M059J (cell line): ENCODE results near the gene TNFSF12. TPM values are rescaled to one million over a fixed set of nuclear protein-coding genes. Genes with fewer than 3 reads are reported as not detected.

Experiments
- DNase-seq: peaks from one replicate; pipeline ENCODE4 v3.0.0-alpha.2; 2012; ENCODE audit warnings: low read depth
- total RNA-seq: library from RNA; depleted of rRNA; stranded (reverse); fragments of >200 nt; shearing (Covaris generic); gene quantifications from 2 replicates; pipeline ENCODE4 v1.2.3, GENCODE V29; 2014

Gene TNFSF12
- total RNA-seq, 1 experiment from 2014 or later: 13.3 TPM

DNA sequence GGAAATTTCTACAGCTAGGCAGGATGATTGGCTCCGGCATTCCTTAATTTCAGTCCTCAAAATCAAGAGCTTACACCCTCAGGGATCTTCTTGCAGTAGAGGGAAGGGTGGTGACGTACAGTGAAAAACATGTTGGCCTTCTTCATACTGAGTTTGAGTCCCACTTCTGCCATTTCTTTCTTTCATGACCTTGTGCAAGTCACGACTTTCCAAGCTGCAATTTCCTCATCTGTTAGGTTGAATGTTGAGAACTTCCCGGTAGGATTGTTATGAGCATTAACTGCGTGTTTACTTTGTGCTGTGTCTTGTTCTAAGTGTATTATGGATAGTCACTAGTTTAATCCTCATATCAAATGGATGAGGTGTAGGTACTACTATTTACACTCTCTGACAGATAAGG, 20.7 kb downstream of the TNFSF12 start:
- no peak for DNase-seq

DNA sequence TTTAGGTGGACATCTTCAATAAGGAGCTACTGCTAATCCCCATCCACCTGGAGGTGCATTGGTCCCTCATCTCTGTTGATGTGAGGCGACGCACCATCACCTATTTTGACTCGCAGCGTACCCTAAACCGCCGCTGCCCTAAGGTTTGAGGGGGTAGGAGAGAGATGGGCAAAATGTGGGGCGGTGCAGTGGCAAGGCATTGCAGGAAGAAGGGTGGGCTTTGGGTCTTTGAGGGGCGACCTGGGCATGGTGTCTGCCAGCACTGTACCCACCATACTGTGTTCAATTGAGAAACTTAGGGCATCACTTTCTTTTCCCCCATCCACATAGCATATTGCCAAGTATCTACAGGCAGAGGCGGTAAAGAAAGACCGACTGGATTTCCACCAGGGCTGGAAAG, 21.5 kb downstream of the TNFSF12 start:
- DNase-seq: no peak

DNA sequence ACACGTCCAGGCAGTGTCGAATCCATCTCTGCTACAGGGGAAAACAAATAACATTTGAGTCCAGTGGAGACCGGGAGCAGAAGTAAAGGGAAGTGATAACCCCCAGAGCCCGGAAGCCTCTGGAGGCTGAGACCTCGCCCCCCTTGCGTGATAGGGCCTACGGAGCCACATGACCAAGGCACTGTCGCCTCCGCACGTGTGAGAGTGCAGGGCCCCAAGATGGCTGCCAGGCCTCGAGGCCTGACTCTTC, 23.4 kb downstream of the TNFSF12 start:
- DNase-seq: no peak

DNA sequence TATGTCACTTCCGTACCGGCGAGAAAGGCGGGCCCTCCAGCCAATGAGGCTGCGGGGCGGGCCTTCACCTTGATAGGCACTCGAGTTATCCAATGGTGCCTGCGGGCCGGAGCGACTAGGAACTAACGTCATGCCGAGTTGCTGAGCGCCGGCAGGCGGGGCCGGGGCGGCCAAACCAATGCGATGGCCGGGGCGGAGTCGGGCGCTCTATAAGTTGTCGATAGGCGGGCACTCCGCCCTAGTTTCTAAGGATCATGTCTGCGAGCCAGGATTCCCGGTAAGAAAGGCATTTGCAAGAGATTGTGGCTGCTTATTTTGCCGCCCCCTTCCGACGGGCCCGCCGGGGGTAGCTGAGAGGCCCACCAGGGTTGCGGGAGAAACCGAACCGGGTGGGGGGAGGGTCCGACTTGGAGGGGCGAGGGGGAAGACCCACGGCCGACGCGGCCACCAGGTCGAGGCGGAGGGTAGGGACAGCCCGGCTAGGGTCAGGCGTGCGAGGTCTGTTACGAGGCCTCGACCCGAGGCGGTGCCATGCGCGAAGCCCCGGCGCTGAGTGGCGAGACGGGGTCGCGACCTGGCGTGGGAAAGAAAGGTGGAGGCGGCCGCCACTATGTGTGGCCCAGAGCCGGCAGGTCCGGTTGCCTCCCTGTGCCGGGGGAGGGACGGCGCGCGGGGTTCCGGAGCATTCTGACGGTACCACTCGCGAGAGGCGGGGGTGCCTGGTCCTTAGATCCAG, 23.9 kb downstream of the TNFSF12 start:
- peak; percentile 99 for DNase-seq

DNA sequence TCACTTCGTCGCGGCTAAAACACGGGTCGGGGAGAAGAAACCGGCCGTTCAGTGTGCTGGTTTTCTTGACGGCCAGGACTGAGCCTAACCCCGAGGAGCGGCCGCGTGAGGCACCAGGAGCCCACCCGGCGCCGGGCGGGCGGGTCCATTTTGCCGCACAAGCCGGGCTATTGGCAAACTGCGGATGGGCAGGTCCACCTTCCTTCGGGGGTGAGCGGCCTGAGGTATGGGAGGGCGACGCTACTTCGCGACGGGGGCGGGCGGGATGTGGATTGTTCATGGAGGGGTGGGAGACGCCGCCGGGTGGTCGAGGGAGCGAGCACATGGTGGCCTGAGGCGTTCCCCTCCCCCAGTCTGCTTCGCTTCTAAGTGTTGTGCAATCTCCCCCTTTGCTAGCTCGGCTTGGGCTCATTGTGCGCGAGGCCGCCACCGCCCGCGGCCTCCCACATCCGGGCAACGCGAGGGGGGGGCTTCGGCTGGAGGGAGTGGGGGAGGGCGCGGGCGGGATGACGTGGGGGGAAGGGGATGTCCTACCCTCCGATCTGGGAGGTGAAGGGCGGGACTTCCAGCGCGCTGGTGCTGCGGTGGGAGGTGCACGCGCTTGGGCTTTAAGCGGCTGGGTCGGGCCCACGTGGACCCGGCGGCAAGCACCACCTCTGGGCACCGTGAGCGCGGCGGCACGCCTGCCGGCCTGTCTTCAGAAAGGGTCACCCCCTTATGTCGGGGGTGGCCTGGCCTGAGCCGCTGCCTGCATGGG, 24.6 kb downstream of the TNFSF12 start:
- DNase-seq: peak; percentile 83

DNA sequence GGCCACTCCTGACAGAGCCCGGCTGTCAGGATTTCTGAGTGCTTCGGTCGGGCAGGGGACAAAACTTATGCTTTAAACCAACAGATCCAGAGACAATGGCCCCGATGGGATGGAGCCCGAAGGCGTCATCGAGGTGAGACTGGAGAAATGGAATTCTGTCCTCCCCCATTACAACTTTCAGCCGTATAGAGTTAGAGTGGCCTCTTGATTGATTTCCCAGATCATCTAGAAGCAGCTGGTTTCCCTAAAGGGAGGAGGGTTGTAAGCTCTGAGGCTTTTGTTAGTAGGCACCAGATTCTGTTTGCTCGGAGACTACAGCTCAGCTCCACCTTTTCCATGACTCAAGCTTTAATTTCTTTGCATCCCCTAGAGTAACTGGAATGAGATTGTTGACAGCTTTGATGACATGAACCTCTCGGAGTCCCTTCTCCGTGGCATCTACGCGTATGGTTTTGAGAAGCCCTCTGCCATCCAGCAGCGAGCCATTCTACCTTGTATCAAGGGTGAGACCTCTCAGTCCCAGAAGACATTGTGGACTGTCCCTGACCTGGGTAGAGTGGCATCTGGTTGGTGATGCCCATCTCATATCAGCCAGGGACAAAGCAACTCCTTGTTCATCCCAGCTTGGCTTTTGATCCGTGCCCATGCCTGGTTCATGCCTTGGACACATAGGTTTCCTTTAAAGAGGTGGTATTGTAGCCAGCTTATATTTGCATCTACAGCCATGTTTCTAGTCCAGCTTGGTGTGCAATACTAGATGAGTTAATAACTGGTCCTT, 25.5 kb downstream of the TNFSF12 start:
- DNase-seq: no peak

DNA sequence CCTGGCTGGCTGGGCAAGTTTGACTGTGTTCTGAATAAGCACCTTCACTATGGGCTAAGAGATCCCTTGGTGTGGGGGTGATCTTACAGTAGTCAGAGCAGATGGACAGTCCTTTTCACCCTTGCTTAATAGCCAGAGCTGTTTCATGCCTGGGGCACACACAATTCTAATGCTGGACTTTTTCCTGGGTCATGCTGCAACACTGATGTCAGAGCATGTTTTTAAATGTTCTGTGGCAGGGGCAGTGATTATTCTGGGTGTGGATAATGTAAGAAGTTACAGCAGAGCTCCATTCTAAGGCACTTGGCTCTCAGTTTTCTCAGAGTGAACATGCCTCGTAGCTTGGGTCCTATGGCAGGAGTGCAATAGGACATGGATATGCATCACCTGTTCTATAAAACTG, 26.6 kb downstream of the TNFSF12 start:
- DNase-seq: no peak

DNA sequence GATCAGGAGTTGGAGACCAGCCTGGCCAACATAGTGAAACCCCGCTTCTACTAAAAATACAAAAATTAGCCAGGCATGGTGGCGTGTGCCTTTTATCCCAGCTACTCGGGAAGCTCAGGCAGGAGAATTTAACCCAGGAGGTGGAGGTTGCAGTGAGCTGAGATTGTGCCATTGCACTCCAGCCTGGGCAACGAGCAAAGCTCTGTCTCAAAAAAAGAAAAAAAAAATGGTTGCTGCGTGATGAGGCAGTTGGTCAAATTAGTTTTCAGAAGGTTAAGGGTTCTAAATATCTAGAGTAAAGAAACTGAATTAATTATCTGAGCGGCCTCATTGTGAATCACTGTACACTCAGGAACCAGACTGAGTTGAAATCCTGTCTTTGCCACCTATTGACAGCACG, 27.1 kb downstream of the TNFSF12 start:
- no peak for DNase-seq

DNA sequence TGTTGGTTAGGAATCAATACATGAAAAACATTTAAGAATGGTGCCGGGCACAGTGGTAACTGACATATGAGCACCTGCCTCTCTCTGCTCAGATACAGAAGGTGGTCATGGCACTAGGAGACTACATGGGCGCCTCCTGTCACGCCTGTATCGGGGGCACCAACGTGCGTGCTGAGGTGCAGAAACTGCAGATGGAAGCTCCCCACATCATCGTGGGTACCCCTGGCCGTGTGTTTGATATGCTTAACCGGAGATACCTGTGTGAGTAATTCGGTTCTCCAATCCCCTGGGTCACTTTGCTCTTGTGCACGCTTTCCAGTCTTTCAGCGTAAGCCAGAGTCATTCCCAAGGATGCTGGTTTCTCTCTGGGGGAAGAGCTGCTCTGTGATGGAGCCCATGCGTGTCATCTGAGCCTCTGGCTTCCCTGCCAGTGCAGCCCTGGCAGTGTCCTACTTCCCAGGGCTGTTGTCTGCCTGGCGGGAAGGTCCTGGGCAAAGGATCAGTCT, 27.6 kb downstream of the TNFSF12 start:
- no peak for DNase-seq

DNA sequence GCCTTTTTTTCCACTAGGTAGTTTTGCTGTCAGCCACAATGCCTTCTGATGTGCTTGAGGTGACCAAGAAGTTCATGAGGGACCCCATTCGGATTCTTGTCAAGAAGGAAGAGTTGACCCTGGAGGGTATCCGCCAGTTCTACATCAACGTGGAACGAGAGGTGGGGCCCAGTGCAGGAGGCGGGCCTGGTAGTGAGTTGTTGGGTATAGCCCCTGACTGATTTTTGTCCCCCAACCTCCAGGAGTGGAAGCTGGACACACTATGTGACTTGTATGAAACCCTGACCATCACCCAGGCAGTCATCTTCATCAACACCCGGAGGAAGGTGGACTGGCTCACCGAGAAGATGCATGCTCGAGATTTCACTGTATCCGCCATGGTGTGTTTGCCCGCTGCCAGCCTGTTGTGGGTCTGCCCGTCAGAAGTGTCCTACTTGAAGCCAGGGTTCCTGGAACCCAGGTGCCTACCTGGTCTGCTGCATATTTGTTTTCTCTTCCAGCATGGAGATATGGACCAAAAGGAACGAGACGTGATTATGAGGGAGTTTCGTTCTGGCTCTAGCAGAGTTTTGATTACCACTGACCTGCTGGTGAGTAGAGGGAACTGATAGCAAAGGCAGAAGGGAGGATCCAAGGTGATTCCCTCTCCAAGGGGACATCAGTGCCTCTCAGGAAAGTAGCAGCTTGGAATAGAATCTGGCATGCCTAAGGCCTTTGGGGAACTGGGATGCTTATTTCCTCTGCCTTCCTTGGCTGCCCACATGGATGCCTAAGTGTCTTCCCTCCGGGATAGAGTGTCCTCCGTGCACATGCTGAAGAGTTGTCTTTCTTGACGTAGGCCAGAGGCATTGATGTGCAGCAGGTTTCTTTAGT, 28.7 kb downstream of the TNFSF12 start:
- DNase-seq: no peak

DNA sequence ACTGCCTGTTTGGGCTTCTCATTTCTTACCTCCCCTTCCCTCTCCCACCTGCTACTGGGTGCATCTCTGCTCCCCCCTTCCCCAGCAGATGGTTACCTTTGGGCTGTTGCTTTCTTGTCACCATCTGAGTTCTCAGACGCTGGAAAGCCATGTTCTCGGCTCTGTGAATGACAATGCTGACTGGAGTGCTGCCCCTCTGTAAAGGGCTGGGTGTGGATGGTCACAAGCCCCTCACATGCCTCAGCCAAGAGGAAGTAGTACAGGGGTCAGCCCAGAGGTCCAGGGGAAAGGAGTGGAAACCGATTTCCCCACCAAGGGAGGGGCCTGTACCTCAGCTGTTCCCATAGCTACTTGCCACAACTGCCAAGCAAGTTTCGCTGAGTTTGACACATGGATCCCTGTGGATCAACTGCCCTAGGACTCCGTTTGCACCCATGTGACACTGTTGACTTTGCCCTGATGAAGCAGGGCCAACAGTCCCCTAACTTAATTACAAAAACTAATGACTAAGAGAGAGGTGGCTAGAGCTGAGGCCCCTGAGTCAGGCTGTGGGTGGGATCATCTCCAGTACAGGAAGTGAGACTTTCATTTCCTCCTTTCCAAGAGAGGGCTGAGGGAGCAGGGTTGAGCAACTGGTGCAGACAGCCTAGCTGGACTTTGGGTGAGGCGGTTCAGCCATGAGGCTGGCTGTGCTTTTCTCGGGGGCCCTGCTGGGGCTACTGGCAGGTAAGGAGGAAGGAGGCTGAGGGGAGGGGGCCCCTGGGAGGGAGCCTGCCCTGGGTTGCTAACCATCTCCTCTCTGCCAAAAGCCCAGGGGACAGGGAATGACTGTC, 30.4 kb downstream of the TNFSF12 start, which contains the start of gene CD68:
Gene CD68 (plus strand): TSS at position 638 of the 833 bp plus-strand sequence. CDS start 40 bp downstream, at position 678.
- peak; percentile 95 for DNase-seq

DNA sequence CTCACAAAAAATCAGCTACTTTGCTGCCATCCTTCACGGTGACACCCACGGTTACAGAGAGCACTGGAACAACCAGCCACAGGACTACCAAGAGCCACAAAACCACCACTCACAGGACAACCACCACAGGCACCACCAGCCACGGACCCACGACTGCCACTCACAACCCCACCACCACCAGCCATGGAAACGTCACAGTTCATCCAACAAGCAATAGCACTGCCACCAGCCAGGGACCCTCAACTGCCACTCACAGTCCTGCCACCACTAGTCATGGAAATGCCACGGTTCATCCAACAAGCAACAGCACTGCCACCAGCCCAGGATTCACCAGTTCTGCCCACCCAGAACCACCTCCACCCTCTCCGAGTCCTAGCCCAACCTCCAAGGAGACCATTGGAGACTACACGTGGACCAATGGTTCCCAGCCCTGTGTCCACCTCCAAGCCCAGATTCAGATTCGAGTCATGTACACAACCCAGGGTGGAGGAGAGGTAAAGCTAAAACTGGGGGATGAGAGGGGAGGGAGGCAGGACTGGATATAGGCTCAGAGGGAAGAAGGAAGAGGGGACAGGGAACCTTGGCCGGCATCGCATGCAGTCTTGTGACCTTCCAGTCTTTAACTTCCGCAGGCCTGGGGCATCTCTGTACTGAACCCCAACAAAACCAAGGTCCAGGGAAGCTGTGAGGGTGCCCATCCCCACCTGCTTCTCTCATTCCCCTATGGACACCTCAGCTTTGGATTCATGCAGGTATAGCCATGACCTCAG, 31.2 kb downstream of the TNFSF12 start:
- no peak for DNase-seq

DNA sequence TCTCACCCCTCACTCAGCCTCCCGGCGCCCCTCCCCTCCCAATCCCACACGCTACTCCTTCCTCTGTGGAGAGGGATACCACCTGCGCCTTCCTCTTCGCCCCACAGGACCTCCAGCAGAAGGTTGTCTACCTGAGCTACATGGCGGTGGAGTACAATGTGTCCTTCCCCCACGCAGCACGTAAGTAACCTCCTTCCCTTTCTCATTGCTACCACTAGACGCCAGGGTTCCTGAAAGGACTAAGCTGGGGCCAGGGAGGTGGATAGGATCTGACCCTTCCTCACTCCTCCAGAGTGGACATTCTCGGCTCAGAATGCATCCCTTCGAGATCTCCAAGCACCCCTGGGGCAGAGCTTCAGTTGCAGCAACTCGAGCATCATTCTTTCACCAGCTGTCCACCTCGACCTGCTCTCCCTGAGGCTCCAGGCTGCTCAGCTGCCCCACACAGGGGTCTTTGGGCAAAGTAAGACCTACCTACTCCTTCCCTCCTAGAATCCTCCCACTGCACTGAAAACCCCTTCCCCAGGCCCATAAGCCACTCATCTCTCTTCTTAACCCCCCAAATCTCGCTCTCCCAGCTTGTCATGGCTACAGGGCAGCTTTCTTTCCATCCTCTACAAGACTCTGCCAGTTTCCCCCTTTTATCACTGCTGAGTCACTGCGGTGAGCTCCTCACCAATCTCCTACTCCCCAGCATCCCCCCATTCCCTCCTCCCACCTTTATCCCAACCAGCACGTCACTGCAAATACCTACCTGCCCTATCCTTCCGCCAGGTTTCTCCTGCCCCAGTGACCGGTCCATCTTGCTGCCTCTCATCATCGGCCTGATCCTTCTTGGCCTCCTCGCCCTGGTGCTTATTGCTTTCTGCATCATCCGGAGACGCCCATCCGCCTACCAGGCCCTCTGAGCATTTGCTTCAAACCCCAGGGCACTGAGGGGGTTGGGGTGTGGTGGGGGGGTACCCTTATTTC, 32.0 kb downstream of the TNFSF12 start:
- no peak for DNase-seq

DNA sequence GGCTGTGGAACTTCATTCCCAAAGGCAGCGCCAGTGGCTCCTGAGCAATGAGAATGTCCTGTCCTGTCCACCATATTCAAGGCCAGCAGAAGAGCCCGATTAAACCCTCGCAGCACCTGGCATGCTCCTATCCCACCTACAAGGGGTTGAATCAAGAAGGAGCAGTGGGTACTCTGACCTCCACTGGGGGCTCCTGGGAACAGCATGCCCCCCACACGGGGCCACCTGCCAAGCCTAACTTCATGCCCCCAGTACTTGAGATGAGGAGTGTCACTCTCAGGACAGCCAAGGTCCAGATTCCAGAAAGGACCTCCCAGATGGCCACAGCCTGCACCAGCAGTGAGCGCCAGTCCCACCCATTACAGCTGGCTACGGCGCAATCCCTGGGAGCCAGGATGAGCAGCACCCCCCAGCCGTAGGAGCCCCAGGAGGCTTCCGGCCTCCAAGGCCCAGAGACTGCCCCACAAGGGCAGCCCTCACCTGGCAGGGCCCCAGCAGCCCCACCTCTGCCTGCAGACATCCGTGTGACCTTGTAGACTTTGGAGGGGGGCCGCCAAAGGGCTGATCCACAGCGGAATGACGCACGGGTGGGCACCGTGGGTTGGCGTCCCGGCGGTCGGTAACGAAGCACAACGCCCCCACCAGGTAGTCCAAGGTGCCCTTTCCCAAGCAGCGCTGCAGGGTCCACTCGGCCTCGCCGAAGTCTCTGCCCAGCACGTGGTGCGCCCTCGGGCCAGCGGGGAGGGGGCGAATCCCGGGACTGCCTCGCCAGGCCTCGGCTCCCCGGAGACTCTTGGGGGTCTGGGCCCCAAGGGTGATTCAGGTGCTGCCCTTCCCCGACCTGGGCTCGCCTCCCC, 33.8 kb downstream of the TNFSF12 start:
- DNase-seq: no peak

DNA sequence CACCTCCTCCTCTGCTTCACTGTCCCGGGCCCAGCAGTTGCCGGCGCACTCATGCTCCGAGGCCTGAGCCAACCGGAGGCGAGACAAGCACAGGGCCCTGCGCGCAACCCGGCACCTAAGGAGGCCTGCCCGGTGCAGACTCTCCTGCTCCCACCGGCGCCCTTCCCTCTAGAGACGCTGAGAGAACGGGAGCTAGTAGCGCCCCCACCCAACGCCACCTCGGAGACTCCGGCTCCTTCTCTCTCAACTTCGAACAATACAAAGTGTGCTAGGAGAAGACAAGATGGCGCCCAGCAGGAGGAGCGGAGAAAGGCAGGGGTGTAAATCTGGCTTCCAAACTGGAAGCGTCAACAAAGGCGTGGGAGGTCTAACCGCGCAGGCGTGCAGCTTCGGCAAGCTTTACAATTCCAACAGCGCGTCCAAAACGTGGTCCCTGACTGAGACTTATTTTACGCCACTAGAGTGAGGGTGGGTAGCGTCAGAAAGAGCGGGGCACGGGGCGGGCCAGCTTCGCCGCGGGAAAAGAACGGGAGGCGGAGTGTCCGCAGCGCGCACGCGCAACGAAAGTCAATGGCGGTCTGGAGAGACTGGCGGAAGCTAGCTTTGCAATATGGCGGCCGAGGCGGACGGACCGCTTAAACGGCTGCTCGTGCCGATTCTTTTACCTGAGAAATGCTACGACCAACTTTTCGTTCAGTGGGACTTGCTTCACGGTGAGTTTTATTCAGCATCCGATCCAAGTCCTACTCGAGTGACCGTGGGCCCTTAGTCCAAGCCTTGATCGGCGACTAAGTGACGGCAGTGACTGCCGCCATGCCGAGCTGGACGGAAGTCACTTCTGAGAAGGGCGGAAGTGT, 34.6 kb downstream of the TNFSF12 start, which contains the start of gene MPDU1:
Gene MPDU1 (plus strand): TSS at position 600 of the 857 bp plus-strand sequence. CDS start 11 bp downstream, at position 611.
- peak; percentile 90 for DNase-seq

DNA sequence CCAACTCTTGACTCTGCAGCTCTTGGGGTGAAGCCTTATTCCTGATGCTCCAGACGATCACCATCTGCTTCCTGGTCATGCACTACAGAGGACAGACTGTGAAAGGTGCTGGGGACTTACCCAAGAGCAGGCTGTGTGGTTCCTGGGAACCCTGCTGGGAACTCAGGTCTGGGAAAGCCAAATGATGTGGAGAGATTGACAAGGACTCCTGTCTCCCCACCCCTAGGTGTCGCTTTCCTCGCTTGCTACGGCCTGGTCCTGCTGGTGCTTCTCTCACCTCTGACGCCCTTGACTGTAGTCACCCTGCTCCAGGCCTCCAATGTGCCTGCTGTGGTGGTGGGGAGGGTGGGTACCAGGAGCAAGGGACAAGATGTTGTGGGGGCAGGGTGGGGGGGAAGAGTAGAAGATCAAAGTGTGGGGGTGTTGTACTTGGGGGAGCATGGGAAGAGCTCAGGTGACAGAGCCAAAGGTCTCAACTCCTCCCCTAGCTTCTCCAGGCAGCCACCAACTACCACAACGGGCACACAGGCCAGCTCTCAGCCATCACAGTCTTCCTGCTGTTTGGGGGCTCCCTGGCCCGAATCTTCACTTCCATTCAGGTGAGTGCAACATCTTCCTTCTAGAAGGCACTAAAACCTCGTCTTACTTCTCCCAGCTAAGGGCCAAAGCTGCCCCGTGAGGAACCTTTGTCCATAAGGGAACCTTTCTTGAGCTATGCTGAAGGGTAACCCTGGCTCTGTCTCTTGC, 38.0 kb downstream of the TNFSF12 start:
- DNase-seq: no peak
